ENCODE results near the gene TMOD1.

DNA sequence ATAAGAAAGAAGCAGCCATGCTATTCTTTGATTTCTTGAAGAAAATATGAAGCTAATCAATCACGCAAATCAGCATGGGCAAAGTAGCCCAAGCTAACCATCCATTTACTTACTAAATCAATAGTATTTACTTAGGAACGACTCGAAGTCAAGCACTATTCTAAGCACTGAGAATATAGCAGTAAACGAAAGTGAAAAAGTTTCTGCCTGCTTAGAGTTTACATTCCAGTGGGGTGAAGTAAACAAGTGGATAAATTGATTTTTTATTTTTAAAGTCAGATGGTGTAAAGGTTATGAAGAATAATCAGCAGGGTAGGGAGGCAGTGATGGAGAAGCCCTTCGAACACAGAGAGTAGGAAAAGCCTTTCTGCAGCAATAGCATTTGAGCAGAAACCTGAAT is 126.2 kb downstream of the TMOD1 start:
- TF ChIP-seq, protein P1, sequence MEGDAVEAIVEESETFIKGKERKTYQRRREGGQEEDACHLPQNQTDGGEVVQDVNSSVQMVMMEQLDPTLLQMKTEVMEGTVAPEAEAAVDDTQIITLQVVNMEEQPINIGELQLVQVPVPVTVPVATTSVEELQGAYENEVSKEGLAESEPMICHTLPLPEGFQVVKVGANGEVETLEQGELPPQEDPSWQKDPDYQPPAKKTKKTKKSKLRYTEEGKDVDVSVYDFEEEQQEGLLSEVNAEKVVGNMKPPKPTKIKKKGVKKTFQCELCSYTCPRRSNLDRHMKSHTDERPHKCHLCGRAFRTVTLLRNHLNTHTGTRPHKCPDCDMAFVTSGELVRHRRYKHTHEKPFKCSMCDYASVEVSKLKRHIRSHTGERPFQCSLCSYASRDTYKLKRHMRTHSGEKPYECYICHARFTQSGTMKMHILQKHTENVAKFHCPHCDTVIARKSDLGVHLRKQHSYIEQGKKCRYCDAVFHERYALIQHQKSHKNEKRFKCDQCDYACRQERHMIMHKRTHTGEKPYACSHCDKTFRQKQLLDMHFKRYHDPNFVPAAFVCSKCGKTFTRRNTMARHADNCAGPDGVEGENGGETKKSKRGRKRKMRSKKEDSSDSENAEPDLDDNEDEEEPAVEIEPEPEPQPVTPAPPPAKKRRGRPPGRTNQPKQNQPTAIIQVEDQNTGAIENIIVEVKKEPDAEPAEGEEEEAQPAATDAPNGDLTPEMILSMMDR (IDR thresholded peaks at IDR 0.05) = no peak
- no peak for TF ChIP-seq POLR2A (IDR thresholded peaks at IDR 0.05)
- no peak for TF ChIP-seq EP300 (IDR thresholded peaks at IDR 0.05)
